T-helper 9 cell (primary cell): ENCODE data around the gene TRIM66.

Source experiments
- DNase-seq: peaks from one replicate; pipeline ENCODE4 v3.0.0-alpha.2; 2020

The TRIM66 gene

GRCh38 chr11:8605971-8606563 lies 76.4 kb downstream of the TRIM66 start:
- no peak for DNase-seq

- DNase-seq: no peak
Observed at GRCh38 chr11:8604078-8604723, 78.3 kb downstream of the TRIM66 start.

- DNase-seq: no peak
Observed at GRCh38 chr11:8603696-8604077, 78.8 kb downstream of the TRIM66 start.

- DNase-seq: no peak
Observed at GRCh38 chr11:8601376-8602133, 80.9 kb downstream of the TRIM66 start.

- no peak for DNase-seq
Observed at GRCh38 chr11:8598506-8598905, 84.0 kb downstream of the TRIM66 start.

- no peak for DNase-seq
Observed at GRCh38 chr11:8597182-8597581, 85.3 kb downstream of the TRIM66 start.

GRCh38 chr11:8596504-8597046 lies 85.9 kb downstream of the TRIM66 start:
- no peak for DNase-seq

GRCh38 chr11:8593935-8594909 lies 88.2 kb downstream of the TRIM66 start, which contains the start of gene STK33:
TSS of gene STK33 (minus strand) at chr11:8594228. CDS start at chr11:8474905, 119,323 bp downstream.
- no peak for DNase-seq

GRCh38 chr11:8593455-8593854 lies 89.0 kb downstream of the TRIM66 start:
- no peak for DNase-seq

GRCh38 chr11:8587915-8588314 lies 94.5 kb downstream of the TRIM66 start:
- DNase-seq: no peak

- DNase-seq: no peak
Observed at GRCh38 chr11:8586805-8587204, 95.7 kb downstream of the TRIM66 start.

- DNase-seq: no peak
Observed at GRCh38 chr11:8586184-8586583, 96.3 kb downstream of the TRIM66 start.

- DNase-seq: no peak
Observed at GRCh38 chr11:8584511-8584910, 98.0 kb downstream of the TRIM66 start.

GRCh38 chr11:8584082-8584481 lies 98.4 kb downstream of the TRIM66 start:
- no peak for DNase-seq

GRCh38 chr11:8581300-8581699 lies 101.2 kb downstream of the TRIM66 start:
- DNase-seq: no peak

- DNase-seq: no peak
Observed at GRCh38 chr11:8577791-8578581, 104.5 kb downstream of the TRIM66 start.

- DNase-seq: no peak
Observed at GRCh38 chr11:8574798-8575197, 107.7 kb downstream of the TRIM66 start.

GRCh38 chr11:8573777-8574176 lies 108.7 kb downstream of the TRIM66 start:
- DNase-seq: no peak

GRCh38 chr11:8567602-8568198 lies 114.8 kb downstream of the TRIM66 start:
- DNase-seq: no peak

- DNase-seq: no peak
Observed at GRCh38 chr11:8566613-8567210, 115.8 kb downstream of the TRIM66 start.

GRCh38 chr11:8564526-8564925 lies 117.9 kb downstream of the TRIM66 start:
- DNase-seq: no peak
